LHCN-M2 (cell line): ENCODE results near the gene PAQR5. TPM values are rescaled to one million over a fixed set of nuclear protein-coding genes. Genes with fewer than 3 reads are reported as not detected.
"Not testable (repeated sequence)": the region's sequence is repeated elsewhere in the genome, so short reads cannot be mapped to it uniquely, and the experiment has no call there.

Source experiments
- DNase-seq: peaks from one replicate; pipeline ENCODE4 v3.0.0-alpha.2; 2012; ENCODE audit warnings: low read depth
- total RNA-seq: library from RNA; depleted of rRNA; stranded (reverse); fragments of >200 nt; gene quantifications from 2 replicates; pipeline ENCODE4 v1.2.3, GENCODE V29; 2014

PAQR5 gene
- total RNA-seq, 1 experiment from 2014 or later: 13.0 TPM

DNA sequence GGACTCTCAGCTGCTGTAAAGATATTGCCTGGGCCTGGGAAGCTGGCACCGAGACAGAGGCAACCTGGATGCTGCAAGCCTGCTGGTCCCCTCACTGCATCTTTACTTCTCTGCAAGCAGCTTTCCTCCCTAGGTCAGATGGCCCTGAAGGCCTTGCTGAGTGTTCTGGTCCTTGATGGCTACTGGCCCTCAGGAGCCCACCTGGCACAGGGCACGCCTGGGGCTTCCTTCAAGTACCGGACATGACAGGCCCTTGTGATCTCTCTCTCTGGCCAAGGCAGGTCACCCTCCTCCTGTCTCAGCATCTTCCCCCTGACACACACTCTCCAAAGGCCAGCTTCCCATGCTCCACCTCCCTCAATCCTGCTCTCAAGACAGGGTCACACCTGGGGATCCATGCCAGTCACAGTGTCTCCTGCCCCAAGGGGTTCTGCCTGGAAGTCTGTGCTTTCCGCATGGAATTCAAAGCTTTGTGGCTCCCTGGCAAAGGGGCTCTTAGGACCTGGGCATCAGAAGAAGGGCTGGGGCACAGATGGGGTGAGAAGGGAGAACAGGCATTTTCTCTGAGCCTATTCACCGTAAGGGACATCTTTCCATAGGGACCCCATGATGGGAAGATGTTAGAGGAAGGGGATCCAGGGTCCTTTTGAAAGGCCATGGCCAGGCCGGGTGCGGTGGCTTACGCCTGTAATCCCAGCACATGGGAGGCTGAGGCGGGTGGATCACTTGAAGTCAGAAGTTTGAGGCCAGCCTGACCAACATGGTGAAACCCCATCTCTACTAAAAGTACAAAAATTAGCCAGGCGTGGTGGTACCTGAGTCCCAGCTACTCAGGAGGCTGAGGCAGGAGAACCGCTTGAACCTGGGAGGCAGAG lies 4.7 kb upstream of the PAQR5 start:
- DNase-seq: no peak

DNA sequence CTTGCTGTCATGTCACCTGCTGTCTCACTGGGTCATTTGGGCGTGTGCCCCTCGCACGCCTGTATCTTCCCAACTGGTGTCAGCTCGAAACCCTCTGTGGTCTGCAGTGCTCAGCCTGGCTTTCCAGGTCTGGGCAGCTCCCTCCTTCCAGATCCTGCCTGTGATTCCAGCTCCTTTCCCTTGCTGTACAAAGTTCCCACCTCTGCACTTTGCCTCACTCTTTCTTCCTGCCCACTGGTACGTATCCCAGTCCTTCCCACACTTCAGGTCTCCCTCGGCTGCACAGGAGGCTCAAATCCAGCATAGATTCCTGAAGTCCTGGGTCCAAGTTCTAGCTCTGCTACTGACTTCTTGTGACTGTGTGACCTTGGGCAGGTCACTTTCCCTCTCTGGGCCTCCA lies 2.1 kb upstream of the PAQR5 start:
- no peak for DNase-seq

DNA sequence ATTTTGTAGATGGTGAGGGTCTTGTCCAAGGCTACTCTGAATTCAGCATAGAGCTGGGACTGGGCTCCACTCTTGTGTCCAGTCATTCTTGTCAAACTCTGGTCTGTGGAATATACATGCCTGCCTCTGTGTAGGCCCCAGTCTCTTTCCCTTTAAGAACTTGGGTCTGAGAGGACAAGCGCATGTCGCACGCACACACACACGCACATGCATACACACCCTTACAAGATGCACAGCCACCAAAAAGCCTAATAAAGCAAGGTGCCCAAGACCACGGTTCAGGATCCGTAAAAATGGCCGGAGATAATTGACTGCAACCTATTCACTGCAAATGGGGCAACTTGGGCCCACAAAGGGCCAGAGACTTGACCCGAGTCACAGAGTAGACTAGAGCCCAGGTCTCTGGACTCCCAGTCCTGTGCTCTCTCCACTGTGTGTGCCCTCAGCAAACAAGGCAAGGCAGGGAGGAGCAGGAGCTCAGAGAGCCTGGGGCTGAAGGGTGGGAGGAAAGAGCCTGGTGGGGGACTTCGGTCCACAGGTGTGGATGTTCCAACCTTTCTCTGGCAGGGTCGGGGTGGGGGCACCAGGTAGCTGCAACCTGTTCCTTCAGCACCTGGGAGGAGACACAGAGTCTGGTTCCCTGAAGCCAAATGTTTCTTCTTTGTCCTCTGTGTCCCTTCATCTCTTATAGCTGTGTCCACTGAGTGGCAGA lies 914 bp upstream of the PAQR5 start:
- no peak for DNase-seq

DNA sequence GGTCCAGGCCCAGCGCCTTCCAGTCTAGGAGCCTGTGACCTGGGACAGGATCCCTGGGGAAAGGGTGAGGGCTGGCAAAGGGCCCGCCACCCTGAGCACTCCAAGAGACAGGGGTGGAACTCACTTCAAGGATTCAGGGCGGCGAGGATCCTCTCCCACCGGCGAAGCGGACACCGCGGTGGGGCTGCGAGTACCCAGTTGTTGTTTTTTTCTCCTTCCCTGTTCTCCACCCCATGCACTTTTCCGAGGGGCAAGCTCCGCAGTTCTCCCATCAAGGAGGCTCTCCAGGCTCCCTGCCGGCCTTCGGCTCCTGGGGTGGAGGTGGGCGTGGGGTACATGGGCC lies 387 bp upstream of the PAQR5 start:
- DNase-seq: no peak

DNA sequence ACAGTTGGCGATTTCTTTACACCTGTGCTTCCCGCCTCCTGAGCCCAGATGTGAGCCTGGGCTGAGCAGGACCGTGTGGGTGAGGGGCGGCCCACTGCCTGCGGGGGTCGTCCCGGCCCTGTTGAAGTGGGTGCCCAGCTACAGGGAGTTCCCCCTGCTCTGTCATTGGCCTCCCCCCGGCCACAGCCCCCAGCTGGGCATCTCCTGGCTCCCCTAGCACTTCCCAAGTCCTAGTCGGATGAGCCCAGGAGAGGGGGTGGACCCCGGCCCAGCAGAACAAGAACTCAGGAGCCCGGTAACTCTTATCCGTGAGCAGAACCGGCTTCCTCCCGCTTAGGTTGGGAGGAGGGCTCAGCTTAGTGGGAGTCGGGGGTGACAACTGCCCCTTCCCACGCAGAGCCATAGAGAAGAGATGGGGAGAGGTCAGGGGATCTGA lies 757 bp downstream of the PAQR5 start:
- no peak for DNase-seq

DNA sequence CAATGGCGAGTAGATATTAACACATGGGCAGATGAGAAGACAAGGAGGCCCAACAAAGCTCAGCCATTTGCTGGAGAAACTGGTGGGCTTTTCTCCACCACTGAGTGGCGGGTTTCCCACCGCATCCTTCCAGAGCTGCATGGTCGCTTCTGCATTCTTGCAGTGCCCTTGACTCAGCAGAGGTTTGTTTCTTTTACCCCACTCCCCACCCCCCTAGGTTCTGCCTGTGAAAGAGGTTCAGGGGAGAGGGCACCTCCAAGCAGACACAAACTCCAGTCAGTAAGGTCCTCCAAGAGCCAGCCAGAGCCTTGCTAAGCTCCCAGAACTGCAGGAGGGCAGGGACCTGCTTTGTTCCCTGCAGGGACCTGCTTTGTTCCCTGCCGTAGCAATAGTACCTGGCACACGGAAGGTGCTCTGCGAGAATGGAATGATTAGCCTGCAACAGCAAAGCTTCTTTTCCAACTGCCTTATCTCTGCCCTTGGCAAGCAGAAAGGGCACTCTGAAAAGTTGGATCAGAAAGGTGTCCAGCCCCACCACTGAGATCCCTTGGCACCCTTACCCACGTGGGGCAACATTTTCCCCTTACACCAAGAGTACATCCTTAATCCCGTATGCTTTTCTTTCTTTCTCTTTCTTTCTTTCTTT lies 1.4 kb downstream of the PAQR5 start:
- DNase-seq: no peak

DNA sequence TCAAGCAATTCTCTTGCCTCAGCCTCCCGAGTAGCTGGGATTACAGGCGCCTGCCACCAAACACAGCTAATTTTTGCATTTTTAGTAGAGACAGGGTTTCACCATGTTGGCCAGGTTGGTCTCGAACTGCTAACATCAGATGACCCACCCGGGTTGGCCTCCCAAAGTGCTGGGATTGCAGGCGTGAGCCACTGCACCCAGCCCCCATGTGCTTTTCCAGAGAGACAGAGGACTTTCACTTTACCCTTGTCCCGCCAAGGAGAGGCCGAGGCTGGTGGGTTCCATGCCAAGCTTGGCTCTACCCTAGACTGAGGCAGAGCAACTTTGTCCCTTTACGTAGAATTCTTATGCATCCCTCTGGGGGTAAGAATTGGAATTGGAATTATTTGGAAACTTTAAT lies 2.4 kb downstream of the PAQR5 start:
- DNase-seq: not testable (repeated sequence)

DNA sequence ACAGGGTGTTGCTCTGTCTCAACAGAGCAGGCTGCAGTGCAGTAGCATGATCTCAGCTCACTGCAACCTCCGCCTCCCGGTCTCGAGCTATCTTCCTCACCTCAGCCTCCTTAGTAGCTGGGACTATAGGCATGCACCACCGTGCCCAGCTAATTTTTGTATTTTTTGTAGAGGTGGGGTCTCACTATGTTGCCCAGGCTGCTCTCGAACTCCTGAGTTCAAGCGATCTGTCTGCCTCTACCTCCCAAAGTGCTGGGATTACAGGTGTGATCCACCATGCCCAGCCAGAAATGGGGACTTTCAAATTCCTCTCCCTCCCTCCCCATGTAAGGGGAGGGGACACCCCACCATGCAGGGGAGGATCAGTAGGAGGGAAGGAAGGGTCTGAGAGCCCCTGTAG lies 3.4 kb downstream of the PAQR5 start:
- DNase-seq: not testable (repeated sequence)

DNA sequence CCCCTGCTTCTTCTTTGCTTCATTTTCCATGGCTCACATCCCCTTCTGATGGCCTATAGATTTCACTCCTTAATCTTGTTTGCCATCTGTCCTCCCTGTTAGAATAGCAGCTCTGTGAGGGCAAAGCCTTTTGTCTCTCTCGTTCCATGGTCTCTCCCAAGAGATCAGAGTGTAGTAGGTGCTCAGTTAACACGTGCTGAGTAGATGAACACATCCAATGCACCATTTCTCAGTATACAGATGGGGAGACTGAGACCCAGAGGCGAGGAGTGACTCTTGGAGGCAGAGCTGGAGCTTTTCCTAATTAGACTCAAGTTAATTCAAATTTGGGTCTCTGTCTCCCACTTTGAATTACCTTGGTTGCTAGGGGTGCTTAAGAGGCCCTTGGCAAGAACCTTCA lies 4.2 kb downstream of the PAQR5 start:
- DNase-seq: no peak

DNA sequence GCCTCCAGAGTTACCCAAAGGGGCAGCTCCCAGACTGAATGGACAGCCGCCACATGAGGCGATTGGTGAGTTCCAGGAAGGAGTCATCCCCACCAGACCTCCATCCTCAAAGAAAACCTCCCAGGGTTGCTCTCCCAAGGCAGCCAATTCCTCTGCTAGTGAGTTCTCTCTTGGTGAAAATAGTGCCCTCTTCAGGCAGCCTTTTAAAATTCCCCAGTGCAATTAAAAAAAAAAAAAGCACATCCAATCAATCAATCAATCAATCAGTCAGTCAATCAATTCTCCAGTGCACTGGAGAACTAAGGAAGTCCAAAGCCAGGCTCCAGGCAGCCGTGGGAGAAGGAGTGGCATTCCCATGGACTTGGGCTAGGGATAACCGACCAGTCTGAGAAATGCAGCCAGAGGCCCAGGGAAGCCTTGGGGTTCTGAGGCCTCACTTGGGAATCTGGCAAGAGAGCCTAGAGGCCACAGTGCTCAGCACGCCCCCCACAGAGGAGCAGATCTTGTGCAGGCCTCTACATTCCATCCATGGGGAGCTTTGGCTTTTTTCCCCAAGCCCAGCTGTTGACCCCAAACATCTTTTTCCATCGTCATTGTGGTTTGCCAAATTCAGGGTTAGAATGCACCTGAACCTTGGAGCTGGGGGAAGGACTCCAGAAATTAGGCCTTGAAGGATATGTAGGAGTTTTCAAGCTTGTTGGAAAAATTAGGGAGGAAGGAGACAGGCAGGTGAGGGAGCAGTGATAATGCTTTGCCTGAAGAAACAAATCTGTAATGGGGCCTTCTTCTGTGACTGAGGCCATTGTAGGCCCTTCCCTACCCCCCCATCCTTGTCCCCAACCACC lies 4.8 kb downstream of the PAQR5 start:
- peak; percentile 45 for DNase-seq

DNA sequence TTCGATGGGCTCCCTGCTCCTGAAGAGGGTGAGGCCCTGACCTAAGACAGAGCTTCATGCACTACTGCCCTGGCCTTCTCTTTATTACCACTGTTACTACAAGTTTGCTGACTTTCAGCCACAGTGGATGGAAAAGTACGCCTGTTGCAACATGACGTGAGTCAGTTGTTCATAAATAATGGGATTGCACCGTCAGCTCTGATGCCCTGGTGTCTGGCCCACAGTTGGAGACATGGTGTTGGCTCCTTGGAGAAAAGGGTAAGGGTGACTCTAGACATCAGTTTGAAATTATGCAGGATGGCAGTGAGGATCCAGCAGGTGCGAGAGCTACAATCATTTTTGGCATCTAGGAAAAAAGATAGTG lies 5.5 kb downstream of the PAQR5 start:
- DNase-seq: peak; percentile 90

DNA sequence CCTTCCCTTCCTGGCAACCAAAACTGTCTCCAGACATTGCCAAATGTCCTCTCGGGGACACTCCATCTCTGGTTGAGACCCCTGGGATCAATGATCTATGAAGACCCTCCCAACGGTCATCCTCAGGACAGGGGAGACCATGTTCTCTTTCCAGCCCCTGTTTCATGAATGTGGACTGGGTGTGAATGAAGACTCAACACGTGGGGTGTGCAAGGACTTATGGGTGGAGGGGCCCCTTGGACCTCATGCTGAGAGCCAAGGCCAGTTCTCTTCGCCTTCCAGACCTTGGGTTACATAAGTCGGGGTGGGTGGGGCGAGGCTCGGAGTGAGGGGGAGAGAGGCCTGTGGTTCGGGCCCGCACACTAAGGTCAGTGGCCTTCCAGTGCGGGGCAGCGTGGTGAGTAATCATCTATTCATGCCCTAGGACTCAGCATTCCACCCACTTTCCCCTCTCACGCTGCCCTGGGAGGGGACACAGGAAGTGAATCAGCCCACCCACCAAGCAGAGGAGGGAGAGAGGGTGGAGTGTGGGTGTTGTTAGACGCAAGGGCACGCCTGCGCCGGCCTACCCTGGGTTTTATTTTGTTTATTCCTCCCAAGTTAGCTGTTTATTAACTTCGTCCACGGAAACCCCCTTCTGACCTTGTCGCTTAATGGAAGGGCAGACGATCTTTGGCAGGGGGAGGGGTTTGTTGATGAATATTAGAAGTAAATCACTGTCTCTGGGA lies 6.7 kb downstream of the PAQR5 start:
- peak; percentile 97 for DNase-seq

DNA sequence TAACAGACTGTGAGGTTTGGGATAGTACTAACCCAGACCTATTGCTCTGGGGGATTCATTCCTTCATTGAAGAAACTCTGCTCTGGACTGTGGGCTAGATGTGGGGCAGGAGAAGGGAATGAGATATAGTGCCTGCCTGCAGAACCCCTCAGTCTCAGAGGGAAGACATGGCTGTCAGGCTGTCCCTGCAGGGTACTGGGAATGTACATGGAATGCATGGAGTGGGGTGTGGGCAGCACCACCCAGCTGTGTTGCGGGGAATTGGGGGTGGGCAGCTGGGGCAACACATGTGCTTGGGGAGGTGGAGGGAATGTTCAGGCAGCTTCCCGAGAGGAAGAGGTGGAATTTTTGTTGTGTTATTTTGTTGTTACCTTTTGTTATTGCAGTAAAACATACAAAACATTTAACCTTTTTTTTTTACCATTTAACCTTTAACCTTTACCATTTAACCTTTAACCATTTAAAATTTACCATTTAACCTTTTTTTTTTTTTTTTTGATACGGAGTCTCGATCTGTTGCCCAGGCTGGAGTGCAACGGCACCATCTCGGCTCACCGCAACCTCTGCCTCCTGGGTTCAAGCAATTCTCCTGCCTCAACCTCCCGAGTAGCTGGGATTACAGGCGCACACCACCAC lies 7.3 kb downstream of the PAQR5 start:
- DNase-seq: no peak

DNA sequence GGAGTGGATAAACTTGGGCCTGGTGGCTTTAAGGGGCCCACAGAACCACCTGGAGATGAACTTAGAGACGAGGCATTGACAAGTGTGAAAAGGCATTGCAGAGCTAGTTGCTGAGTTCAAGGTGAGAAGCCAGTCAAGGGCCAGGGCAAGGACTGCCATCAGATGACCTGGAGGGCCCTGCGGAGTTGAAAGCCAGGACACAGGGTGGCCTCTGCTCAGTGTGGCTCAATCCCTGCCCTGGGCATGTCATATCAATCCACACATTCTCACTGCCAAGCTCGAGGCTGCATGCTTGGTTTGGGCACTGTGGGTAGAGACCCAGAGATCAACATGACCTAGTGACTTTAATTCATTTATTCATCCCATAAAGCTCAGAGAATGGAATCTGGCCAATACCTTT lies 9.2 kb downstream of the PAQR5 start:
- no peak for DNase-seq

DNA sequence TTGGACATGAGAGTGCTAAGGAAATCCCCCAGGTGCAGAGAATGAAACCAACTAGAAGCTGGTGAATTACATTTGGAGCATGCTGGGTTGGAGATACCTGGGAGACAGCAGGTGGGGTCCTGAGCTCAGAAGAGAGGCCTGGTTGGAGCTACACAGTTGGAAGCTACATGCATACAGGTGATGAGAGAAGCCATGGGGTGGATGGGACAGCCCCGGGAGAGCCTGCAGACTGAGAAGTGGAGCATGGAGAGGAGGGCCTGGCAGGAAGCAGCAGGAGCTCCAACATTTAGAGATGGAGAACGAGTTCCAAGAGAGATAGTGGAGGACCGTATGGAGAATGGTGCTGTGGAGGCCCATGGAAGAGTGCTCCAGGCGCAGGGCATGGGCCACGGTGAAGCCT lies 10.2 kb downstream of the PAQR5 start:
- no peak for DNase-seq

DNA sequence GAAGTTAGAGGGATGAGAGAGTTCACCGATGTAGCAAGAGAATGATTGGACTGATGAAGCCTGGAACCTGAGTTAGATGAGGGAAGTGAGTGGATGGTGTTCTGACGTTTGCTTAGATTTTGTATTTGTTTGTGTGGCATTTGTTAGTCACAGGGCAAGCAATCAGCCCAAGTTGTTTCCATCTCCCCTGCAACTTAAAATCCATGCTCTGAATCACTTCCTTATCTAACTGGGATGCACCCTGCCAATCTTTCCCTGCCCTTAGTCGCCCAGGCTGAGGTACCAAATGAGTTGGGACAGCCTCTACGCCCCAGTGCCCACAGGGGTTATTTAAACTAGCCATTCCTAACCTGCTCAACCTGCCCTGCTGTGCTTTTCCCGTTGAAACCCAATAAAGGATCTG lies 12.6 kb downstream of the PAQR5 start:
- DNase-seq: peak; percentile 43

DNA sequence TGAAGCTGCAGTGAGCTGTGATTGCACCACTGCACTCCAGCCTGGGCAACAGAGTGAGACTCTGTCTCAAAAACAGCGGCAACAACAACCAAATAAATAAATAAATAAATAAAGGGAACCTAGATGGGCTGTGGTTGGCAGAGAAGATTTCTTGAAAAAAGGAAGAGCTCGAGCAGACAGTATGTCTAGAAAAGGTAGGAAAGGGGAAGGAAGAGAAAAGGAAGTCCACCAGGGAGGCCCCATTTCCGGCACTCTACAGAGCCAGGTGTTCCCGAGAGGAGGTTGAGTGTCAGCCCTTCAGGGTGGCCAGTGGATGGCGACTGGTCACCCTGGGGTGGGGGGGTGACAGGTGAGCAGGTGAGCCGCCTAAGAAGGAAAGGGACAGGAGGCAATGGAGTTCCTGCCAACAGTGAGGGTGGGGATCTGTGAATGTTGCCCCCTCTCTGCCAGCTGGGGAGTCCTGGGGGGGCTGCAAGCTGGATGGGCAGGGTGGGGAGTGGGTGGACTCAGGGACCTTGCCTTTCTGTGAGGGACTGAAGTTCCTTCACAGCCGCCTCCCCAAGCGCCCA lies 14.8 kb downstream of the PAQR5 start:
- DNase-seq: no peak

DNA sequence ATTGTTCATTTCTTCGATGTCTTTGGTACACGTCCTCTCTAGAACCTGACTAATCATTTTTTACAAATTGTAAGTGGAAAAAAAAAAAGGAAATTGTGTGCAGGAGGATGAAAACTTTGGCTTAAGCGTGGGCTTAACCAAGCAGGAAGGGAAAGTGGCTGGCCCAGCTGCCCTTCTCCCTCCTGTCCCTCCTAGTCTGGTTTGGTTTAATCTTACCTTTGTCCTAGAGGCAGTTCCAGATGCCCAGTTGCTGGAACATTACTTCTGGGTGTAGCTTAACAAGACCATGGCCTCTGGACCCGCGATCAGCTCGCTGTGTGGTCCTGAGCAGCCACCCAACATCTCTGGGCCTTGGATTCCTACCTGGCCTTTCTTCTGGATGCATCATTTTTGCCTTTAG lies 15.4 kb downstream of the PAQR5 start:
- no peak for DNase-seq

DNA sequence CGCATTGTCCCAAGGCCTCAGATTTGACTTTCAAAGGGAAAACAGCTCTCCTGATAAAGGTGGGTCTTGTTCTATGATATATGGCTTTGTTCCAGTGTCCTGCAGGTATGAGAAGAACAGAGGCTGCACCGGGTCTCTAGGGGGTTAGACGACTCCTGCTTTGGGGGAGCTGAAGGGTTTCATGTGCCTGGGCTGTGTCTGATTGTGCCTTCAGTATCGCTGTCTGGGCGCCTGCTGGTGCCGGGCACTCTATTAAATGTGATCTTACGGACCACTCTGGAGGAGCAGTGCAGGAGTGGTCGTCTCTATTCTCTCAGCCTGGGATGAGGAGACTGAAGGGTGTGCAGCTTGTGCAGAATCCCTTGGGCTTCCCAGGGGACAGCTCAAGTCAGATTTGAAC lies 16.0 kb downstream of the PAQR5 start:
- DNase-seq: no peak

DNA sequence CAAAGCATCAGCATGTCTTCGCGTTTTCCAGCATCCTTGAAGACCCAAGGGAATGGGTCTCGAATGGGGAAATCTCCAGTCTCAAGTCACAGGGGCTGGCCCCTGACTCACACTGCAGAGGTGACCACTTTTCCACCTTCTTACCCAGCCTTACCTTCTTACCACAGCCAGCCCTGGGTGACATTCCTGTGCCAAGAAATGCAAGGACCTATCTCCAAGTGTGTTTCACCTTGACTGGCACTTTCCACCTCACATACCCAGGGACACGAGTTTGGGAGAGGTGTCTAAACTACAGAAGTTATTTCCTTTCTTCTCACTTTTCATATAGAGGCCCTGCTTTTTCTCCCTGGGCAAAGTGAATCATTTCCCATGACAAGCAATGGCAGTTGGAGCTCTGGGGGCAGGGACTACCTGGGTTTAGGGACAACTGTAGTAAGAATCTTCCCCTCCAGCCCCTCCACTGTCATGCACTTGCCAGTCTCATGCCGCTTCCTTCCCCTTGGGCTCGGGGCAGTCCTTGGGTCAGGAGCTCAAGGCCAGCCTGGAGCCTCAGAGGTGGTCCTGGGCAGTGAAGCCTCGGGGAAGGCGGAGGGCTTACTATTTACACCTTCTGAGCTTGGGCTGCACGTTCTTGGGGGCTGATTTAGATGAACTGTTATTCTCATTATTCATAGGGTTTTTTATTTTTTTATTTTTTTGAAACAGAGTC lies 16.8 kb downstream of the PAQR5 start:
- DNase-seq: no peak
